KOPT-K1 (cell line): Measurements from ENCODE around the gene FBN3.
"Not testable (repeated sequence)": the region's sequence is repeated elsewhere in the genome, so short reads cannot be mapped to it uniquely, and the experiment has no call there.

Experiments used
- H3K27ac ChIP-seq: fragments of 200-600 bp; sonication (generic); 2 replicates; pipeline ENCODE4 v1.5.1; 2016; ENCODE audit warnings: antibody characterized with exemption, mild to moderate bottlenecking, low read depth, low read length; ENCODE audit not compliant: poor library complexity, severe bottlenecking
- H3K36me3 ChIP-seq: fragments of 200-600 bp; sonication (generic); 2 replicates; pipeline ENCODE4 v1.5.1; 2017; ENCODE audit warnings: antibody characterized with exemption, mild to moderate bottlenecking, low read length, moderate library complexity; ENCODE audit not compliant: insufficient read depth
- H3K9me3 ChIP-seq: fragments of 200-600 bp; sonication (generic); 2 replicates; pipeline ENCODE4 v1.5.1; 2017; ENCODE audit warnings: antibody characterized with exemption, low read length, mild to moderate bottlenecking; ENCODE audit not compliant: insufficient read depth, poor library complexity, severe bottlenecking

The FBN3 gene

GRCh38 chr19:8113017-8113416 lies 36.4 kb downstream of the FBN3 start:
- no peaks in the 10 kb centered on the region for H3K9me3 ChIP-seq
- no peaks in the 10 kb centered on the region for H3K36me3 ChIP-seq
- H3K27ac ChIP-seq = no peak overlapping the region

- Histone ChIP-seq H3K36me3 (no peaks in the 10 kb centered on the region), H3K9me3 (no peaks in the 10 kb centered on the region), H3K27ac (no peak overlapping the region)
These were observed 38.0 kb downstream of the FBN3 start for GRCh38 chr19:8111376-8111775.

- Histone ChIP-seq H3K36me3 (no peaks in the 10 kb centered on the region), H3K9me3 (no peaks in the 10 kb centered on the region), H3K27ac (no peak overlapping the region)
These were observed 38.5 kb downstream of the FBN3 start for GRCh38 chr19:8110931-8111330.

GRCh38 chr19:8109890-8110662 lies 39.3 kb downstream of the FBN3 start:
- H3K36me3 ChIP-seq = no peaks in the 10 kb centered on the region

GRCh38 chr19:8109455-8109854 lies 39.9 kb downstream of the FBN3 start:
- Histone ChIP-seq H3K36me3 (no peaks in the 10 kb centered on the region), H3K27ac (no peak overlapping the region)

More at GRCh38 chr19:8109890-8110662, 39.3 kb downstream of the FBN3 start:
- Histone ChIP-seq H3K27ac (no peak overlapping the region), H3K9me3 (no peaks in the 10 kb centered on the region)

GRCh38 chr19:8108560-8109445 lies 40.6 kb downstream of the FBN3 start:
- Histone ChIP-seq H3K9me3 (no peaks in the 10 kb centered on the region), H3K36me3 (no peaks in the 10 kb centered on the region), H3K27ac (no peak overlapping the region)

More at GRCh38 chr19:8109455-8109854, 39.9 kb downstream of the FBN3 start:
- no peaks in the 10 kb centered on the region for H3K9me3 ChIP-seq

- Histone ChIP-seq H3K9me3 (no peaks in the 10 kb centered on the region), H3K27ac (no peak overlapping the region), H3K36me3 (no peaks in the 10 kb centered on the region)
These were observed 42.0 kb downstream of the FBN3 start for GRCh38 chr19:8107301-8107903.

- Histone ChIP-seq H3K27ac (no peak overlapping the region), H3K36me3 (no peaks in the 10 kb centered on the region), H3K9me3 (no peaks in the 10 kb centered on the region)
These were observed 43.9 kb downstream of the FBN3 start for GRCh38 chr19:8105471-8105870.

GRCh38 chr19:8101910-8102309 lies 47.5 kb downstream of the FBN3 start:
- not testable (repeated sequence) for H3K9me3 ChIP-seq, H3K27ac ChIP-seq, H3K36me3 ChIP-seq

GRCh38 chr19:8101311-8101710 lies 48.1 kb downstream of the FBN3 start:
- Histone ChIP-seq H3K36me3 (no peaks in the 10 kb centered on the region), H3K9me3 (peaks cover 10% of the 10 kb centered on the region), H3K27ac (no peak overlapping the region)

- H3K36me3 ChIP-seq = no peaks in the 10 kb centered on the region
- no peak overlapping the region for H3K27ac ChIP-seq
- H3K9me3 ChIP-seq = peaks cover 36% of the 10 kb centered on the region
These were observed 51.5 kb downstream of the FBN3 start for GRCh38 chr19:8097681-8098567.

- H3K36me3 ChIP-seq = no peaks in the 10 kb centered on the region
- no peak overlapping the region for H3K27ac ChIP-seq
- H3K9me3 ChIP-seq = peaks cover 36% of the 10 kb centered on the region
These were observed 52.2 kb downstream of the FBN3 start for GRCh38 chr19:8097198-8097597.

GRCh38 chr19:8096071-8096470 lies 53.3 kb downstream of the FBN3 start:
- no peak overlapping the region for H3K27ac ChIP-seq
- H3K36me3 ChIP-seq = no peaks in the 10 kb centered on the region
- peaks cover 36% of the 10 kb centered on the region for H3K9me3 ChIP-seq

- no peaks in the 10 kb centered on the region for H3K36me3 ChIP-seq
- H3K9me3 ChIP-seq = peaks cover 36% of the 10 kb centered on the region
- H3K27ac ChIP-seq = no peak overlapping the region
These were observed 54.0 kb downstream of the FBN3 start for GRCh38 chr19:8095354-8095886.
